Epidermal melanocyte (primary cell): ENCODE measurements around the gene KCNE5.
"Not testable (repeated sequence)": the region's sequence is repeated elsewhere in the genome, so short reads cannot be mapped to it uniquely, and the experiment has no call there.

Experiments used
- DNase-seq: peaks from one replicate; pipeline ENCODE4 v3.0.0; 2011; ENCODE audit warnings: low spot score; ENCODE audit not compliant: insufficient read length

Gene KCNE5

GRCh38 chrX:109614951-109615350 lies 10.0 kb downstream of the KCNE5 start:
- DNase-seq, result no peak

- no peak for DNase-seq
These were observed 23.5 kb downstream of the KCNE5 start for GRCh38 chrX:109601486-109601885.

- no peak for DNase-seq
These were observed 24.7 kb downstream of the KCNE5 start for GRCh38 chrX:109600237-109600651.

GRCh38 chrX:109596015-109596414 lies 29.0 kb downstream of the KCNE5 start:
- DNase-seq, result no peak

GRCh38 chrX:109590176-109590575 lies 34.8 kb downstream of the KCNE5 start:
- no peak for DNase-seq

GRCh38 chrX:109585488-109585887 lies 39.5 kb downstream of the KCNE5 start:
- no peak for DNase-seq

- no peak for DNase-seq
These were observed 46.1 kb downstream of the KCNE5 start for GRCh38 chrX:109578916-109579315.

- DNase-seq, result no peak
These were observed 47.9 kb downstream of the KCNE5 start for GRCh38 chrX:109577055-109577454.

GRCh38 chrX:109576083-109576482 lies 48.9 kb downstream of the KCNE5 start:
- not testable (repeated sequence) for DNase-seq
